ENCODE results near the gene ATF6.
A peak's percentile ranks its signal among the peaks of the same experiment; 100 is the strongest.

ATF6 gene

GRCh38 chr1:161978011-161978790 lies 212.1 kb downstream of the ATF6 start:
- no peak for DNase-seq

DNA sequence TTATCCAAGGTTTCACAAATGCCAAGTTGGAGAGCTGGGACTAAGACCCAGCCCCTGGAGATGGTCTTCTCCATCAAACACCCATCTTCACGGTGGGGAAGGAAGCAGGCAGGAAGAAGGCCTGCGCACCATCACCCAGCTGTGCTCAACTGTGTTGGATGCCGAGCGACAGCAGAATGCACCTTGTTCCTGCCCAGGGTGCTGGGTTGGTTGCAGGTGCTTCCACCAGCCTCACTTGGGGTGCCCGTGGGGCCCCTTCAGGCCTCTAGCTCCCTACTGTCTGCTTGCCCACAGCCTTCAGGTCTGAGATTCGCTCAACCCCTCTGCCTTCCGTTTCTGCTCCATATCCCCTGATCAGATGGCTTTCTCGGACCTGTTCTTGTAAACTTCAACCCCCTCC lies 215.0 kb downstream of the ATF6 start:
- DNase-seq, result no peak

GRCh38 chr1:161981735-161982506 lies 215.8 kb downstream of the ATF6 start:
- DNase-seq, result no peak

DNA sequence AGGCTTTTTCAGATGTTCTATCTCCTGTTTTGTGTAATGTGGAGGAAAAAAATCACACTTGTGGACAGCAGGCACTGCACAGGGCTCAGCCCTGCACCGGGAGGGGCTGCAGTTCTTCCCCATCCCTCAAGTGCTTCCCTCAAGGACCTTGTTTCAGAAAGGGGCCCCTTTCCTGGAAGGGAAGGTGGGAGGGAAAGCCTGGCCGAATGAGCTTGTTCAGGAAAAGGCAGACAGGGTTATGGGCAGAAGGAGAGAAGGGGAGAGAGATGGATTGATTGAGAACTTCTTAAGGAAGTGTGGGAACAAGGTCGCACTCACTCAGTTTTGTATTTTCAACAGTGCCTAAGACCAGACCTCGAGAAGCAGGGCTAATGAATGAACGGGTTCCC lies 216.4 kb downstream of the ATF6 start:
- no peak for DNase-seq

- DNase-seq, result no peak
Measured at GRCh38 chr1:161982917-161983316, 216.8 kb downstream of the ATF6 start.

- DNase-seq, result no peak
Measured at GRCh38 chr1:161983725-161984124, 217.6 kb downstream of the ATF6 start.

GRCh38 chr1:161985301-161985822 lies 219.2 kb downstream of the ATF6 start:
- no peak for DNase-seq

GRCh38 chr1:161986328-161986727 lies 220.2 kb downstream of the ATF6 start:
- DNase-seq, result no peak

DNA sequence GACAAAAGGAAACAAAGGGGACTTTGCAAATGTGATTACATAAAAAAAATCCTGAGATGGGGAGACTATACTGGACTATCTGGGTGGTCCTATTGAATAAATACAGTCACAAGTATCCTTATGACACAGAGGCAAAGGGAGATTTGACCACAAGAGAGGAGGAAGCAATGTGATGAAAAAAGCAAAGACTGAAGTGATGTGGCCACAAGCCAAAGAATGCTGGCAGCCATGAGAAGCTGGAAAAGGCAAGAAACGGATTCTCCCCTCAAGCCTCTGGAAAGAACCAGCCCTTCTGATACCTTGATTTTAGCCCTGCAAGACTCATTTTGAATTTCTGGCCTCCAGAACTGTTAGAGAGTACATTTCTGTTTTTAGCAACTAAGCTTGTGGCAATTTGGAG lies 221.2 kb downstream of the ATF6 start:
- DNase-seq, result no peak

GRCh38 chr1:161987872-161988271 lies 221.8 kb downstream of the ATF6 start:
- no peak for DNase-seq

GRCh38 chr1:161988413-161988812 lies 222.3 kb downstream of the ATF6 start:
- DNase-seq, result no peak

DNA sequence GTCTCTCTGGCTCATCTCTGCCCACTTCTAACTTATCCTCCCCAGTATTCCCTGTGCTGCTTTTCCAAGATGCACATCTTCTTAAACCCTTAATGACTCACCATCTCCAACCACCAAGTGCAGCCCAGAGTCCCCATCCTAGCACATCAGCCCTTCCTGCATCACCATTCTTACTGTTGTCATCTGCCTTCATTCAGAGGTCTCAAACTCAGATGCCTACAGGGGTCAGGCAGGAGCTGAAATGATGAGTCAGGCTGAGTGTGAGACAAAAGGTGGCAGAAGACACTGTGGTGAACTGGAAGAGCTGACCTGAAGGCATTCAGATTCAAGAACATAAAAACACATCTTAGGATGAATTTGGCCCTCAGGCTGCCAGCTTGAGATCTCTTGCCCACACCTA lies 223.0 kb downstream of the ATF6 start:
- peak; percentile 9 for DNase-seq

- no peak for DNase-seq
Measured at GRCh38 chr1:161989786-161990185, 223.7 kb downstream of the ATF6 start.

DNA sequence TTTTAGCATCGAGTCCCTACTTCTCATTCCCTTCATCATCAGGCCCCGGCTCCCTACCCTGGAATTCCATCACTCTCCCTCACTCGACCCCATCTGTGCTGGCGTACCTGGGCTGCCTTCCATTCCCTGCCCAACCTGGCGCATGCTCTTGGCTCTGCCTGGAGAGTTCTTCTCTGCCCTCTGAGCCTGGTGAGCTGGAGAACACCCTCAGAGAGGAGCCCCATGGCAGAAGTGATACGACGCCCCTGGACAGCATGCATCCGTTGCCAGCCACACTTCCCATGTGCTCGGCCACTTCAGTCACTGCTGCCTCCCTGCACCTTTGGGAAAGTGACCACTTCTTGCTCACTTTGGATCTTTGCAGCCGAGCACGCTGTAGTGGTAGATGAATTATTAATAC lies 227.5 kb downstream of the ATF6 start:
- no peak for DNase-seq

GRCh38 chr1:161994175-161994668 lies 228.1 kb downstream of the ATF6 start:
- no peak for DNase-seq

DNA sequence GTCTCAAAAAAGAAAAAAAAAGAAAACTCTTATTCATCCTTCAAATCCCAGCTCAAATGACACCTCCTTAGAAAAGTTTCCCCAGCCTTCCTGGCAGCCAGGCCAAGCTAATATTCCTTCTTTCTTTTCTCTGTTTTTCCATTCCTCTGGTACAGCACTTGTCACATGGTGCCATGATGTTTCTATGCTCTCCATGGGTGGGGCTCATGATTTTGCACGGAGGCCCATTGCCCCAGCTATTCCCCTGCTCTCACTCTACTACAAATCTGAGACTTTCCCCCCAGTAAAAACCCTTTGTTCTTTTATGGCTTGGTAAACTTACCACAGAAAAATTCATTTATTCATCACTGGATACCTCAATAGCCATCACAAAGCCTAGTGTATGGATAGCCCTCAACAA lies 231.0 kb downstream of the ATF6 start:
- no peak for DNase-seq

DNA sequence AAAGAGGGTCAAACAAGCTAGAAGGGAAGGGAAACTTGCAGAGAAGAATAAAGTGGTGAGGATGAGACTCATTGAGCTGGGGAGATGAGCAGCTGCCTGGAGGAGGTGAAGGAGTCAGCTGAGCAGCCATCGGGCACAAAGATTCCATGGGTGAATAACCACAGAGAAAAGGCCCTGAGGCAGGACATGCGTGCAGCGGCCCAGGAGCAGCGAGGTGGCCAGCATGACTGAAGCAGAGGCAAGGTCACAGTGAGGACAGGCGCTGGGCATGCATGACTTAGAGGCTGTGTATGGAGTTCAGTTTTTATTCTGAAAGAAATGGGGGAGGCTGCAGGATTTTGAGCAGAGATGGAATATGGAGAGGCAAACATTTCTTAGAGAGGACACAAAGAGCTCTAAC lies 232.7 kb downstream of the ATF6 start:
- DNase-seq, result no peak

DNA sequence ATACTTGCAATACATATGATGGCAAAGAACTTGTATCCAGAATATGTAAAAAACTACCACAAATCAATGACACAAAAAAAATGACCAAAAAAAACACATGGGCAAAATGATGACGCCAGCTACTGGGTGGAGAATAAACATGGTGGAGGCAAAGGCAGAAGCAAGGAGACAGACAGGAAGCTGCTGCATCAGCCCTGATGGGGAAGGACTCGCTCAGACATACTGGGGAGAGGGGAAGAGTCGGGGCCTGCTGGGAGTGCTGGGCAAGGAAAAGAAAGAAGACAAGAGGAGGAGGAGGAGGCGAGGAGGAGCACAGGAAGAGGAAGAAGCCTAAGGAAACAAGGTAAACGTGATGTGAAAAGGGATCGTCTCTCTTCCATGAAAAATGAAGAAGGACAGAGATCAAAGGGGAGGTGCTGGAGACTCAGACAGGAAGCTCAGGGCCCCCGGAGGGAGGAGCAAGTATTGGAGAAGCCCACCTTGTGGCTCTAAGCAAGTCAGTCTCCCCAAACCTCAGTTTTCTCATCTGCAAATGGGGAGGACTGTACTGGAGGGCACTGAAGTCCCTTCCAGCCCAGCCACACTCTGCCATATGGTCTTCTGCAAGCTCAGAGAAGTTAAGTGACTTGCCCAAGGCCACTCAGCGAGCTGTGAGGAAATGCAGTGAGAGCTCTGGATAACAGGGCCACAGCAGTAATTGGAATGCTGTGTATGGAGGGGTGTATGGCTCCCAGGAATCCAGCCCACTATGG lies 233.4 kb downstream of the ATF6 start:
- no peak for DNase-seq

DNA sequence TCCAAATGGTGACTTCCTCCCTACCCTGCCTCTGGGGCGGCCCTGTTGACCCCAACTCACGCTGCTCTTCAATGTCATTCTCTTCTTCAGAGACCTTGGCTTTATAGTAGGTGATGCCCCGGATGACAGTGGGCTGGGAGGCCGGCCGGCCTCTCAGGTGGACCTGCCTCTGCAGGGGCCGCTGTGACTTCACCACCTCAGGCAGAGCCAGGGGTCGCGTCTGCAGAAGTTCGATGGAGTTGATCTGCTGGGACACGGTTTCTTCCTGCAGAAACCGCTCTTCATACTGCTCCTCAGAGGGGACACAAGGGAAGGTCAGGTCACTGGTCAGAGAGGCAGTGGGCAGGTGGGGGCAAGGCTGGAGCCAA lies 233.9 kb downstream of the ATF6 start:
- DNase-seq, result no peak

DNA sequence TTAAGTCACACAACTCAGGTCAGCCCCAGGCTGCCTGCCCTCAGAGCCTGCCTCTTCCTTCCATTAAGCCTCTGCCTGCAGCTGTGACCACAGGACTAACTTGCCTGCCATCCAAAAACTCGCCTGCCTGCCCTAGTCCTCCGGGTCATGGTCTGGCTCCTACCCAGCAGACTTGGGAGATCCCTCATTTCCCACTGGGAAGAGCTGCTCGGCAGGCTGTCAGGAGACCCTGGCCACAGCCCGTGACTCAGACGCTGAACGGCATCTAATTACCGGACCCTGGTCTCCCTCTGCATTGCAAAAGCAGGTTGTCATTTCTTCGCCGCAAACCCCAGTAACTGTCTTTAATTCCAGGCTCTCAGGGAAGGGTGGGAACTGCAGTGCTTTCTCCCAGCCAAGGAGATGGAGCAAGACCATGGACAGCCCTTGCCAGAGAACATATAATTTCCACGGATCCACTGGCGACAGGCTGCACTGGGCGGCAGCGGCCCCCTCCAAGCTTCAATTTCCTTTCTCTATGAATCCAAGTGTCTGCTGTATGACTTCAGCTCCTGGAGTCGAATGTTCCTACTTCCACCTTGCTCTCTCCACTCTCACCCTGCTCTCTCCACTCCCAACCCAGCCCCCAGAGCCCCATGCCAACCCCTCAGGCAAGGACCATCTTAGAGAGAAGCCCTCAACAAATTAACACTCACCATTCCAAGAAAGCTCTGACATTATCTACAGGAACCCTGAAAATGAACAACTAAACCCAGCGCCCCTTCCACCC lies 237.1 kb downstream of the ATF6 start:
- no peak for DNase-seq

DNA sequence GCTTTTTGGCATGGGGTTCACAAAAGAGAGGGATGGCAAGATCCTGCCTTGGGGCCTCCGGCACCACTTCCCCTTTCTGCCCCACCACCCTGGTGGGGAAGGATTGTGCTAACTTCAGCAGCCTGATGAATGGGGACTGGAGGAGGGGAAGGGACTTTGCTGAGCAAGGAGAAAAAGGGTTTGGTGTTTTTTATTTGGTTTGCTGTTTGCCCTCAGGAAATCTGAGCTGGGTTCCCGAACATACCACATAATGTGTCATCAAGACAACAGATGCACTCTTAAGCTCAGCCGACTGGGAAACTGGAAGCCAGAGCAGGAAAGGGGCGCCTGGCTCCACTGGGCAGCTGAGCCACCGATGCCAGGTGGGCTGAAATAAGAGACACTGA lies 237.7 kb downstream of the ATF6 start:
- DNase-seq, result peak; percentile 80

- no peak for DNase-seq
Measured at GRCh38 chr1:162004441-162004950, 238.4 kb downstream of the ATF6 start.
